NCI-H2029 treated with DMSO at 0.1 percent for 48 hours (cell line): ENCODE data around the gene VCL.

ENCODE experiments used
- DNase-seq: peaks from one replicate; lab custom pipeline; 2025; lab: John Stamatoyannopoulos, UW

VCL gene

DNA sequence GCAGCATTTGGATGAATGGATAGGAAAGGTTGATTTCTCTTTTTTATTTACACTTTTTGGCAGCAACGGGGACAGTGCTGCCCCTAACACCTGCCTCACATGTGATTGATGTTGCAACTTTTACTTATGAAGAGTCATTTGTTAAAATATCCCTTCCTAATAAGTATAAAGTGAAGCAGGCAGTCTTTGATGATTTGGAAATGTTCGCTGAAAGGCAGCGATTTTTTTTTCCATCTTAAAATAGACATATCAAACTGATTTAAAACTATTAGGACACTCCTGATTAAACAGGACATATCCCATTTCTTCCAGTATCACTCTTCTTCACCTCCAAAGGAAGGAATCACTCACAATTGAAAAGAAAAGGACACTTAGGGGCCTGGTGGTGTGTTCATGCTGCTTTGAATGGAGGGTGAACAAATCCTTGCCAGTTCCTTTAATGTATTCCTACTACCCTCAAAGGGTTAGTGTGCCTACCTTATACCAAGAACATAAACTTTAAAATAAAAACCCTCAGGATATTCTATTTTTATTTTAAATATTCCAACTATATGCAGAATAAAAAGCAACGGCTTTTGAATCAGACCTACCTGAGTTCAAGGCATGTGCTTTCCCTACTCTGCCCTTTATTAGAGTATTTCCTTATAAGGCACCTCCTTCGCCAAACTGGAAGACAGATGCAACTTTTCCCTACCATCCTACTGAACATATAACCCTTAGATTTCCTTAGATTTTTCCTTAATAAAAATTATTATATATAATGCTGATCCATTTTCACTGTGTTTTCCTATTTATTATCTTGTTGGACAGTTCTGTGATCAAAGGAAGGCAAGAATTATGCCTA lies 154.2 kb downstream of the VCL start:
- DNase-seq, result no peak

GRCh38 chr10:74153123-74153522 lies 155.2 kb downstream of the VCL start:
- no peak for DNase-seq

GRCh38 chr10:74153676-74154075 lies 155.8 kb downstream of the VCL start:
- DNase-seq, result no peak

- no peak for DNase-seq
Observed at GRCh38 chr10:74156919-74157289, 159.0 kb downstream of the VCL start.

DNA sequence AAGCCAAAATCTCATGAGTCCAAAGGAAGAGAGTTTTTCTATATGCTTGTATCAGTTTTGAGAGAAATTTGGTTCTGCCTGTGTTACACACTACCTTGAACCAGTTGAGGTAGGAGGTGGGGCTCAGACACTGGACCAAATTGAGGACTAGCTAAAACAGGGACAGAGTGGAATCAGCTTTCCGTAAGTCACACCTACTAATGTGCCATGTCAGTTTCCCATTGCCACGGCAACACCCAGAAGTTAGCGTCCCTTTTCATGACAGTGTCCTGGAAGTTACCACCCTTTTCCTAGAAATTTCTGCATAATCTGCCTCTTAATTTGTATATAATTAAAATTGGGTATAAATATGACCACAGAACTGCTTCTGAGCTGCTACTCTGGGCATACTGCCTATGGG lies 162.1 kb downstream of the VCL start:
- no peak for DNase-seq

DNA sequence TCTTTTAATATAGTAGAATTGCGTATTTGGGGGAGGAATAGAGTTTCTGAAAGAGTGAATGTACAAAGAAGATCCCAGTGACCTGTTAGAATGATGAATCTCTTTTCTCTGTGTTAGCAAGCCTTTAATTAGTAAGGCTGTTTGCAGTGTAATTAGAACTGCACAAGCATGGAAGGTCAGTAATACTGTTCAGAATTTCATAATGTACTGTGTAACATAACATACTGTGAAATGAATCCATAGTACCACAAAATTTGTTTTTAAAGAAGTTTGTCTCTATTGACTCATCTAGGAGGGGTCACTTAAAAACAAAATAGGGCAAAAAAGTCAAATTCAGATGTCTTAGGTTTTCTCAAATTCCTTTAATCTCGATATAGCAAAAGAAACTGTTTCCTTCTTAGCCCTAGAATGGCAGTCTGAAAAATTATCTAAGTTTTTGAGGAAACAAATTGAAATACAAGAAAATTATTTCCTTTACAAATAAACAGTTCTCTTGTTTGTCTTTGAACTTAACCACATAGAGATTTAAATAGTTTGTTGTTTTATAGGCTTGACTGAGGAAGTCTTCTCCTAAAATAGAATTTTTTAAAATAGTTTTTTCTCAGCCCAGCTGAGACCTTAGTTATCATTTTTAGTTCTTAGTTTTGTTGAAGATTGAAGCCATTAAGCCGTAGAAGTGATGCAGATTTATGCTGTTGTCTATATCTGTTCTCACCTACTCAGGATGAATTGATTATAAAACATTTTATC lies 165.6 kb downstream of the VCL start:
- no peak for DNase-seq

- DNase-seq, result no peak
Observed at GRCh38 chr10:74164716-74165529, 167.0 kb downstream of the VCL start.

DNA sequence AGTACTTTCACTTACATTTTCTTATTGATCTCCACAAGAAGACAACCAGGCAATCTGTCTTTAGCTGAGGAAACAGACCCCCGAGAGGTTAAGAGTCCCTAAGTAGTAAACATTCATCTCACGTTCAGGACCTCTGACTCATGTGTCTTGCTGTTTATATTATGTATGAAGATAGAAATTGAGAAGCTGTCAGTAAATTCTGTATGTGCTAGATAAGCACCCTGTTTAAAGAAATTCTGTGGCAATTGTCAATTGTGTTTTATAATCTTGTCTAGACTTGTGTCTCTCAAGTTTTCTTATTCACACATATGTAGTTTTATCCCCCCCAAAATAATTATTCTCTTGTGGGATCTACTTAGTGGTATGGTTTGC lies 167.6 kb downstream of the VCL start:
- DNase-seq, result no peak

- no peak for DNase-seq
Observed at GRCh38 chr10:74167443-74167842, 169.5 kb downstream of the VCL start.
